ENCODE data around the gene TXNDC2.

DNA sequence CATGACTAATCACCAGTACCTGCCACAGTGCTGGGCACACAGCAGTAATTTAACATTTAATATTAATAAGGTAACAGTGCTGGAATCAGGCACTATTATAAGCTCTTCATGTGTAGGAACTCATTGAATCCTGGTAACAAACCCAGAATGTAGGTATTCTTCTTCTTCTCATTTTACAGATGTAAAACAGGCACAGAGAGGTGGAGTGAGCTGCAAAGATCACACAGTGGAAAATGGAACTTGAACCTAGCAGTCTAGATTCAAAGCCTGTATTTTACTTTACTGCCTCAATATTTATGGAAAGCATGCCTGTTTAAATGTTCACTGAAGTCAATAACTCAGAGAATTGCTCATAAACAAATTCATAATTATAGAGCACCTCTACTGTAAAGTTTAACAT, 24.3 kb downstream of the TXNDC2 start:
- TF ChIP-seq ZNF589 (CRISPR knock-in tag; IDR thresholded peaks at IDR 0.05; ENCODE audit: low read depth): no peak
- no peak for TF ChIP-seq CEBPB (tag; IDR thresholded peaks at IDR 0.05)
- TF ChIP-seq, protein P1, sequence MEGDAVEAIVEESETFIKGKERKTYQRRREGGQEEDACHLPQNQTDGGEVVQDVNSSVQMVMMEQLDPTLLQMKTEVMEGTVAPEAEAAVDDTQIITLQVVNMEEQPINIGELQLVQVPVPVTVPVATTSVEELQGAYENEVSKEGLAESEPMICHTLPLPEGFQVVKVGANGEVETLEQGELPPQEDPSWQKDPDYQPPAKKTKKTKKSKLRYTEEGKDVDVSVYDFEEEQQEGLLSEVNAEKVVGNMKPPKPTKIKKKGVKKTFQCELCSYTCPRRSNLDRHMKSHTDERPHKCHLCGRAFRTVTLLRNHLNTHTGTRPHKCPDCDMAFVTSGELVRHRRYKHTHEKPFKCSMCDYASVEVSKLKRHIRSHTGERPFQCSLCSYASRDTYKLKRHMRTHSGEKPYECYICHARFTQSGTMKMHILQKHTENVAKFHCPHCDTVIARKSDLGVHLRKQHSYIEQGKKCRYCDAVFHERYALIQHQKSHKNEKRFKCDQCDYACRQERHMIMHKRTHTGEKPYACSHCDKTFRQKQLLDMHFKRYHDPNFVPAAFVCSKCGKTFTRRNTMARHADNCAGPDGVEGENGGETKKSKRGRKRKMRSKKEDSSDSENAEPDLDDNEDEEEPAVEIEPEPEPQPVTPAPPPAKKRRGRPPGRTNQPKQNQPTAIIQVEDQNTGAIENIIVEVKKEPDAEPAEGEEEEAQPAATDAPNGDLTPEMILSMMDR (IDR thresholded peaks at IDR 0.05 in 2 of 3, conservative IDR thresholded peaks at IDR 0.05 in 1 of 3; ENCODE audit: insufficient read depth in 2 of 3, low read depth in 1 of 3, low read length in 3 of 3): no peak
- TF ChIP-seq MXI1 (IDR thresholded peaks at IDR 0.05; ENCODE audit: low read depth, low read length): no peak
- no peak for TF ChIP-seq ZNF121 (CRISPR knock-in tag; conservative IDR thresholded peaks at IDR 0.05)
- TF ChIP-seq POLR2A (conservative IDR thresholded peaks at IDR 0.05): no peak
- TF ChIP-seq, protein P2, sequence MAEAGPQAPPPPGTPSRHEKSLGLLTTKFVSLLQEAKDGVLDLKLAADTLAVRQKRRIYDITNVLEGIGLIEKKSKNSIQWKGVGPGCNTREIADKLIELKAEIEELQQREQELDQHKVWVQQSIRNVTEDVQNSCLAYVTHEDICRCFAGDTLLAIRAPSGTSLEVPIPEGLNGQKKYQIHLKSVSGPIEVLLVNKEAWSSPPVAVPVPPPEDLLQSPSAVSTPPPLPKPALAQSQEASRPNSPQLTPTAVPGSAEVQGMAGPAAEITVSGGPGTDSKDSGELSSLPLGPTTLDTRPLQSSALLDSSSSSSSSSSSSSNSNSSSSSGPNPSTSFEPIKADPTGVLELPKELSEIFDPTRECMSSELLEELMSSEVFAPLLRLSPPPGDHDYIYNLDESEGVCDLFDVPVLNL (CRISPR knock-in tag; IDR thresholded peaks at IDR 0.05; ENCODE audit: low read depth): no peak
- TF ChIP-seq, protein P3, sequence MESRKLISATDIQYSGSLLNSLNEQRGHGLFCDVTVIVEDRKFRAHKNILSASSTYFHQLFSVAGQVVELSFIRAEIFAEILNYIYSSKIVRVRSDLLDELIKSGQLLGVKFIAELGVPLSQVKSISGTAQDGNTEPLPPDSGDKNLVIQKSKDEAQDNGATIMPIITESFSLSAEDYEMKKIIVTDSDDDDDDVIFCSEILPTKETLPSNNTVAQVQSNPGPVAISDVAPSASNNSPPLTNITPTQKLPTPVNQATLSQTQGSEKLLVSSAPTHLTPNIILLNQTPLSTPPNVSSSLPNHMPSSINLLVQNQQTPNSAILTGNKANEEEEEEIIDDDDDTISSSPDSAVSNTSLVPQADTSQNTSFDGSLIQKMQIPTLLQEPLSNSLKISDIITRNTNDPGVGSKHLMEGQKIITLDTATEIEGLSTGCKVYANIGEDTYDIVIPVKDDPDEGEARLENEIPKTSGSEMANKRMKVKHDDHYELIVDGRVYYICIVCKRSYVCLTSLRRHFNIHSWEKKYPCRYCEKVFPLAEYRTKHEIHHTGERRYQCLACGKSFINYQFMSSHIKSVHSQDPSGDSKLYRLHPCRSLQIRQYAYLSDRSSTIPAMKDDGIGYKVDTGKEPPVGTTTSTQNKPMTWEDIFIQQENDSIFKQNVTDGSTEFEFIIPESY (CRISPR knock-in tag; IDR thresholded peaks at IDR 0.05): no peak
- TF ChIP-seq E4F1 (CRISPR knock-in tag; IDR thresholded peaks at IDR 0.05; ENCODE audit: borderline replicate concordance): no peak
- TF ChIP-seq MAFF (IDR thresholded peaks at IDR 0.05; ENCODE audit: low read length): no peak
- no peak for TF ChIP-seq TCF3 (CRISPR knock-in tag; IDR thresholded peaks at IDR 0.05)
- no peak for TF ChIP-seq PTBP1 (IDR thresholded peaks at IDR 0.05; ENCODE audit: low read depth, low read length)
- TF ChIP-seq HDAC2 (IDR thresholded peaks at IDR 0.05): no peak; the same call in 1 of the 2 replicates
- TF ChIP-seq XRCC5 (IDR thresholded peaks at IDR 0.05; ENCODE audit: low read depth, low read length): no peak

Data from K562 (cell line).